Keratinocyte (primary cell): ENCODE results near the gene RETREG1. TPM values are rescaled to one million over a fixed set of nuclear protein-coding genes. Genes with fewer than 3 reads are reported as not detected.

Experiments
- DNase-seq: peaks from one replicate; pipeline ENCODE4 v3.0.0-alpha.2; 2011; ENCODE audit warnings: low read depth, missing footprints, low spot score
- FAIRE-seq: peaks from 2 replicates; lab custom pipeline; 2011; peaks lifted over from hg19 to GRCh38; lab: Jason Lieb, UNC
- H2AFZ ChIP-seq: 2 replicates; pipeline ENCODE4 v1.6.0; 2012; ENCODE audit warnings: low read length, control low read depth, inconsistent platforms; ENCODE audit not compliant: control insufficient read depth
- H3K27ac ChIP-seq: 2 replicates; pipeline ENCODE4 v1.5.1; 2011; ENCODE audit warnings: low read length; ENCODE audit not compliant: control insufficient read depth, insufficient read depth
- H3K27me3 ChIP-seq: 3 replicates; pipeline ENCODE4 v1.6.0; 2011; ENCODE audit warnings: low read length; ENCODE audit not compliant: control insufficient read depth, insufficient read depth; ENCODE audit errors: extremely low read depth
- H3K36me3 ChIP-seq, 2 experiments: 2 replicates in 1 of 2; 3 replicates in 1 of 2; pipeline ENCODE4 v1.5.1; 2011; ENCODE audit warnings: low read length in 2 of 2, mild to moderate bottlenecking in 1 of 2; ENCODE audit not compliant: control insufficient read depth in 2 of 2, insufficient read depth in 2 of 2; ENCODE audit errors: extremely low read depth in 1 of 2
- H3K4me1 ChIP-seq: 3 replicates; pipeline ENCODE4 v1.5.1; 2011; ENCODE audit warnings: low read length; ENCODE audit not compliant: control insufficient read depth, insufficient read depth; ENCODE audit errors: extremely low read depth
- H3K4me2 ChIP-seq: 3 replicates; pipeline ENCODE4 v1.6.0; 2011; ENCODE audit warnings: low read depth, low read length; ENCODE audit not compliant: control insufficient read depth, insufficient read depth; ENCODE audit errors: extremely low read depth
- H3K4me3 ChIP-seq, 3 experiments: fragments of 200-600 bp in 1 of 3; sonication (generic) in 1 of 3; 2 replicates in 2 of 3; 3 replicates in 1 of 3; pipeline ENCODE4 v1.5.1; 2011 to 2016; ENCODE audit warnings: low read length in 3 of 3, mild to moderate bottlenecking in 3 of 3, control low read depth in 2 of 3, inconsistent platforms in 1 of 3, low read depth in 1 of 3, mixed read lengths in 1 of 3, mixed run types in 1 of 3, moderate library complexity in 1 of 3; ENCODE audit not compliant: control insufficient read depth in 2 of 3, insufficient read depth in 2 of 3; ENCODE audit errors: extremely low read depth in 1 of 3
- H3K79me2 ChIP-seq: 2 replicates; pipeline ENCODE4 v1.6.0; 2012; ENCODE audit warnings: low read length; ENCODE audit not compliant: control insufficient read depth, insufficient read depth
- H3K9ac ChIP-seq: 3 replicates; pipeline ENCODE4 v1.6.0; 2011; ENCODE audit warnings: low read length; ENCODE audit not compliant: control insufficient read depth, insufficient read depth; ENCODE audit errors: extremely low read depth
- H3K9me1 ChIP-seq: 3 replicates; pipeline ENCODE4 v1.6.0; 2011; ENCODE audit warnings: low read length; ENCODE audit not compliant: control insufficient read depth, insufficient read depth; ENCODE audit errors: extremely low read depth
- H3K9me3 ChIP-seq: 2 replicates; pipeline ENCODE4 v1.5.1; 2012; ENCODE audit warnings: low read depth, low read length; ENCODE audit not compliant: control insufficient read depth
- H4K20me1 ChIP-seq: 3 replicates; pipeline ENCODE4 v1.6.0; 2011; ENCODE audit warnings: low read length; ENCODE audit not compliant: control insufficient read depth, insufficient read depth; ENCODE audit errors: extremely low read depth
- CTCF ChIP-seq, 3 experiments: IDR thresholded peaks in 1 of 3; conservative IDR thresholded peaks in 1 of 3; optimal IDR thresholded peaks in 1 of 3; 2 replicates in 2 of 3; 3 replicates in 1 of 3; pipeline versions ENCODE3 to v1.5.1; 2011; ENCODE audit warnings: low read length in 3 of 3, mild to moderate bottlenecking in 3 of 3, moderate library complexity in 2 of 3, control low read depth in 1 of 3, inconsistent platforms in 1 of 3; ENCODE audit not compliant: insufficient read depth in 2 of 3; ENCODE audit errors: extremely low read depth in 1 of 3
- EZH2 ChIP-seq: IDR thresholded peaks from one replicate; pipeline ENCODE4 v1.6.1; 2012; ENCODE audit warnings: inconsistent platforms, mild to moderate bottlenecking, low read length, moderate library complexity
- dilution Hi-C: fragments of 300-500 bp; cut with MboI; formaldehyde crosslinking; loops from one replicate; pipeline ENCODE4 v1.7.0; 2020; ENCODE audit warnings: low sequenced_read_pairs; ENCODE audit not compliant: extremely low pct_ligation_motif_present
- polyA plus RNA-seq, 5 experiments: library from polyadenylated mRNA; depleted of rRNA in 3 of 5; stranded (reverse) in 3 of 5; stranded (forward) in 1 of 5; unstranded in 1 of 5; fragments of >200 nt; gene quantifications; 1 replicate in 1 of 5; 2 replicates in 3 of 5; 3 replicates in 1 of 5; pipeline versions ENCODE4 v1.2.1 to v1.2.3, GENCODE V29; 2011 to 2012; ENCODE audit warnings: missing spikeins in 2 of 5, low read depth in 1 of 5, low replicate concordance in 1 of 5

Gene RETREG1
- polyA plus RNA-seq, 1 donor (not counting 4 experiments of a cell fraction or from before 2014, with no cell fraction given), result 7.4 TPM

- Histone ChIP-seq H3K9ac (no peak overlapping the region), H3K4me1 (peaks cover 14% of the 10 kb centered on the region), H3K4me2 (no peak overlapping the region), H3K27me3 (no peaks in the 10 kb centered on the region), H3K9me1 (no peaks in the 10 kb centered on the region), H2AFZ (no peak overlapping the region), H3K36me3 (no peaks in the 10 kb centered on the region), H4K20me1 (no peaks in the 10 kb centered on the region), H3K9me3 (no peaks in the 10 kb centered on the region), H3K27ac (no peak overlapping the region), H3K79me2 (no peaks in the 10 kb centered on the region), H3K4me3 (no peak overlapping the region)
- no peak for DNase-seq
- no peak for TF ChIP-seq EZH2
- no peak for TF ChIP-seq CTCF (optimal IDR thresholded peaks at IDR 0.05 in 1 of 3, IDR thresholded peaks at IDR 0.05 in 1 of 3, conservative IDR thresholded peaks at IDR 0.05 in 1 of 3; ENCODE audit: extremely low read depth in 1 of 3, insufficient read depth in 2 of 3, low read length in 3 of 3)
- dilution Hi-C loops, result no loop called here
- no peak for FAIRE-seq
Observed at GRCh38 chr5:16486711-16487111, 130.1 kb downstream of the RETREG1 start.

DNA sequence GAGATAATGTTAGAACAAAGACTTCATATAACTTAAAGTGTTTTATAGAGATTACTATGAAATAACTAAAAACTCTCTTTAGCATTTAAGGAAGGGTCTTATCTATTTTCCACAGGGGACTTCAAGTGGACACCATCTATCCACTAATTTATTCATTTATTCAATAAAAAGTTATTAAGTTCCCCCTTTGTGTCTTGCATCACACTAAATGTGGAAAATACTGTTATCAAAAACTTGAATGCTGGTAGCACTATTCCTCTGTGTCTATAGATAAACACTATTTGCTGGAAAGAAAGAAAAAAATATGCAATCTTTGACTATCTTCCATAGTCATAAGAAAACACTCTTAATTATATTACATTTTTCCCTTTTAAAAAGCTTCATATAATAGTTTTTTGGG, 131.1 kb downstream of the RETREG1 start:
- no peak for TF ChIP-seq CTCF (optimal IDR thresholded peaks at IDR 0.05 in 1 of 3, IDR thresholded peaks at IDR 0.05 in 1 of 3, conservative IDR thresholded peaks at IDR 0.05 in 1 of 3; ENCODE audit: extremely low read depth in 1 of 3, insufficient read depth in 2 of 3, low read length in 3 of 3)
- no peak for TF ChIP-seq EZH2
- Histone ChIP-seq H3K4me1 (peaks cover 14% of the 10 kb centered on the region), H4K20me1 (no peaks in the 10 kb centered on the region), H3K27ac (no peak overlapping the region), H3K27me3 (no peaks in the 10 kb centered on the region), H3K4me2 (no peak overlapping the region), H3K79me2 (no peaks in the 10 kb centered on the region), H3K9me1 (no peaks in the 10 kb centered on the region), H3K36me3 (no peaks in the 10 kb centered on the region), H3K9ac (no peak overlapping the region), H3K4me3 (no peak overlapping the region), H2AFZ (no peak overlapping the region), H3K9me3 (no peaks in the 10 kb centered on the region)
- no peak for DNase-seq
- FAIRE-seq, result no peak
- dilution Hi-C loops, result no loop called here
